ENCODE data around the gene TSPAN5. TPM values are rescaled to one million over a fixed set of nuclear protein-coding genes. Genes with fewer than 3 reads are reported as not detected.

The TSPAN5 gene
- total RNA-seq, 1 donor from 2014 or later: 46.7 TPM

GRCh38 chr4:98518559-98519267 lies 139.7 kb downstream of the TSPAN5 start:
- DNase-seq (ENCODE audit: low read depth, low spot score): no peak

GRCh38 chr4:98517218-98518021 lies 141.0 kb downstream of the TSPAN5 start:
- no peak for DNase-seq (ENCODE audit: low read depth, low spot score)

- no peak for DNase-seq (ENCODE audit: low read depth, low spot score)
Measured at GRCh38 chr4:98516441-98517217, 141.8 kb downstream of the TSPAN5 start.

- DNase-seq (ENCODE audit: low read depth, low spot score): peak; percentile 24
Measured at GRCh38 chr4:98516042-98516440, 142.4 kb downstream of the TSPAN5 start.

GRCh38 chr4:98515470-98515809 lies 143.0 kb downstream of the TSPAN5 start:
- DNase-seq (ENCODE audit: low read depth, low spot score): no peak

GRCh38 chr4:98514741-98515469 lies 143.5 kb downstream of the TSPAN5 start:
- no peak for DNase-seq (ENCODE audit: low read depth, low spot score)

GRCh38 chr4:98512918-98513317 lies 145.5 kb downstream of the TSPAN5 start:
- no peak for DNase-seq (ENCODE audit: low read depth, low spot score)

- no peak for DNase-seq (ENCODE audit: low read depth, low spot score)
Measured at GRCh38 chr4:98510757-98511517, 147.5 kb downstream of the TSPAN5 start.

GRCh38 chr4:98510340-98510739 lies 148.1 kb downstream of the TSPAN5 start:
- no peak for DNase-seq (ENCODE audit: low read depth, low spot score)

GRCh38 chr4:98509721-98510120 lies 148.7 kb downstream of the TSPAN5 start:
- no peak for DNase-seq (ENCODE audit: low read depth, low spot score)

GRCh38 chr4:98508829-98509598 lies 149.4 kb downstream of the TSPAN5 start:
- no peak for DNase-seq (ENCODE audit: low read depth, low spot score)

GRCh38 chr4:98508248-98508647 lies 150.2 kb downstream of the TSPAN5 start:
- no peak for DNase-seq (ENCODE audit: low read depth, low spot score)

- no peak for DNase-seq (ENCODE audit: low read depth, low spot score)
Measured at GRCh38 chr4:98507299-98507698, 151.1 kb downstream of the TSPAN5 start.

- DNase-seq (ENCODE audit: low read depth, low spot score): no peak
Measured at GRCh38 chr4:98506462-98507132, 151.8 kb downstream of the TSPAN5 start.

- DNase-seq (ENCODE audit: low read depth, low spot score): no peak
Measured at GRCh38 chr4:98505992-98506391, 152.4 kb downstream of the TSPAN5 start.

GRCh38 chr4:98504091-98504490 lies 154.3 kb downstream of the TSPAN5 start:
- no peak for DNase-seq (ENCODE audit: low read depth, low spot score)

GRCh38 chr4:98503676-98504075 lies 154.7 kb downstream of the TSPAN5 start:
- no peak for DNase-seq (ENCODE audit: low read depth, low spot score)

GRCh38 chr4:98502624-98503023 lies 155.8 kb downstream of the TSPAN5 start:
- no peak for DNase-seq (ENCODE audit: low read depth, low spot score)

- DNase-seq (ENCODE audit: low read depth, low spot score): no peak
Measured at GRCh38 chr4:98502031-98502430, 156.4 kb downstream of the TSPAN5 start.

All from pulmonary artery endothelial cell (primary cell).